Right atrium auricular region (tissue), 2 donors: Measurements from ENCODE around the gene CLEC12A. TPM values are rescaled to one million over a fixed set of nuclear protein-coding genes. Genes with fewer than 3 reads are reported as not detected.

Experiments used
- DNase-seq: peaks from one replicate; pipeline ENCODE4 v3.0.0-alpha.2; 2019; ENCODE audit warnings: low spot score
- H3K27ac ChIP-seq, 2 donors: fragments of 200-600 bp; sonication (generic); 1 replicate in 1 of 2; 2 replicates in 1 of 2; pipeline ENCODE4 v1.5.1; 2016 to 2019
- H3K27me3 ChIP-seq, 2 donors: fragments of 200-600 bp; sonication (generic); one replicate each; pipeline versions ENCODE4 v1.5.1 to v1.6.0; 2017 to 2019
- H3K36me3 ChIP-seq: fragments of 200-600 bp; sonication (generic); one replicate; pipeline ENCODE4 v1.5.1; 2016
- H3K4me1 ChIP-seq, 2 donors: fragments of 200-600 bp; sonication (generic); one replicate each; pipeline versions ENCODE4 v1.5.1 to v1.6.0; 2017 to 2019
- H3K4me3 ChIP-seq, 2 donors: fragments of 200-600 bp; sonication (generic); 1 replicate in 1 of 2; 2 replicates in 1 of 2; pipeline ENCODE4 v1.5.1; 2017 to 2019; ENCODE audit warnings: mild to moderate bottlenecking in 1 of 2, moderate library complexity in 1 of 2
- H3K9me3 ChIP-seq, 2 donors: fragments of 200-600 bp; sonication (generic); one replicate each; pipeline ENCODE4 v1.5.1; 2019
- total RNA-seq, 2 donors: library from RNA; depleted of rRNA; stranded (reverse); fragments of >200 nt; gene quantifications; one replicate each; pipeline ENCODE4 v1.1.0, GENCODE V29; 2016
- TF ChIP-seq, protein P1 (sequence below), 2 donors: fragments of 200-600 bp; sonication (generic); IDR thresholded peaks; one replicate each; pipeline ENCODE4 v1.5.1; 2019; ENCODE audit warnings: antibody characterized with exemption in 2 of 2

CLEC12A gene
- total RNA-seq, 2 donors from 2014 or later: 0.47 to 1.3 TPM

DNA sequence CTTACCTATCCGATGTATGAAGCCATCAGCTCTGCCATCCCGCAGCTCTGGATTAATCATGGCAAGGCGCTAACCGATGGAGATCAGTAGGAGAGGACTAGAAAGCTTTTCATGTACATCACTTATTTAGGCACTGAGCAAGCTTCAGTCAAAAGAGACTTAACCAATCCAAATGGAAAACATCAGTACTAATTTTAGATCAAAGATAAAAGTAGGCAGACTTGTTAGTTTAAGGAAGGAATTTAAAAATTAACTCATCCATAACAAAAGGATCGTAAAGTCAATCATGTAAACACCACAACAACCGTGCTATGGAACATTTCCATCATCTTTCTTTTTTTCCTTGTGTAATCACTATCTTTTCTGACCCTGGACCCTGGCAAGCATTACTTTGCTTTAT, 38.9 kb upstream of the CLEC12A start, which contains the start of gene CLEC2A:
Gene CLEC2A, minus strand, starts transcription at position 101 of the 400 bp plus-strand sequence. Its CDS starts 41 bp downstream, at position 60.
- Histone ChIP-seq H3K4me3 (no peak within 1 kb of the TSS), H3K27me3 (no peaks in the 10 kb centered on the region), H3K4me1 (no peaks in the 10 kb centered on the region), H3K9me3 (no peaks in the 10 kb centered on the region), H3K36me3 (no peaks in the 10 kb centered on the region), H3K27ac (no peak within 1 kb of the TSS)
- no peak for DNase-seq
- TF ChIP-seq, protein P1, sequence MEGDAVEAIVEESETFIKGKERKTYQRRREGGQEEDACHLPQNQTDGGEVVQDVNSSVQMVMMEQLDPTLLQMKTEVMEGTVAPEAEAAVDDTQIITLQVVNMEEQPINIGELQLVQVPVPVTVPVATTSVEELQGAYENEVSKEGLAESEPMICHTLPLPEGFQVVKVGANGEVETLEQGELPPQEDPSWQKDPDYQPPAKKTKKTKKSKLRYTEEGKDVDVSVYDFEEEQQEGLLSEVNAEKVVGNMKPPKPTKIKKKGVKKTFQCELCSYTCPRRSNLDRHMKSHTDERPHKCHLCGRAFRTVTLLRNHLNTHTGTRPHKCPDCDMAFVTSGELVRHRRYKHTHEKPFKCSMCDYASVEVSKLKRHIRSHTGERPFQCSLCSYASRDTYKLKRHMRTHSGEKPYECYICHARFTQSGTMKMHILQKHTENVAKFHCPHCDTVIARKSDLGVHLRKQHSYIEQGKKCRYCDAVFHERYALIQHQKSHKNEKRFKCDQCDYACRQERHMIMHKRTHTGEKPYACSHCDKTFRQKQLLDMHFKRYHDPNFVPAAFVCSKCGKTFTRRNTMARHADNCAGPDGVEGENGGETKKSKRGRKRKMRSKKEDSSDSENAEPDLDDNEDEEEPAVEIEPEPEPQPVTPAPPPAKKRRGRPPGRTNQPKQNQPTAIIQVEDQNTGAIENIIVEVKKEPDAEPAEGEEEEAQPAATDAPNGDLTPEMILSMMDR (IDR thresholded peaks at IDR 0.05): no peak

GRCh38 chr12:9933958-9934357, 37.3 kb upstream of the CLEC12A start:
- no peaks in the 10 kb centered on the region for H3K36me3 ChIP-seq
- no peaks in the 10 kb centered on the region for H3K9me3 ChIP-seq
- TF ChIP-seq, protein P1 (IDR thresholded peaks at IDR 0.05): no peak
- H3K27me3 ChIP-seq: no peaks in the 10 kb centered on the region
- H3K27ac ChIP-seq: no peak overlapping the region
- no peak overlapping the region for H3K4me3 ChIP-seq
- H3K4me1 ChIP-seq: no peaks in the 10 kb centered on the region
- no peak for DNase-seq

DNA sequence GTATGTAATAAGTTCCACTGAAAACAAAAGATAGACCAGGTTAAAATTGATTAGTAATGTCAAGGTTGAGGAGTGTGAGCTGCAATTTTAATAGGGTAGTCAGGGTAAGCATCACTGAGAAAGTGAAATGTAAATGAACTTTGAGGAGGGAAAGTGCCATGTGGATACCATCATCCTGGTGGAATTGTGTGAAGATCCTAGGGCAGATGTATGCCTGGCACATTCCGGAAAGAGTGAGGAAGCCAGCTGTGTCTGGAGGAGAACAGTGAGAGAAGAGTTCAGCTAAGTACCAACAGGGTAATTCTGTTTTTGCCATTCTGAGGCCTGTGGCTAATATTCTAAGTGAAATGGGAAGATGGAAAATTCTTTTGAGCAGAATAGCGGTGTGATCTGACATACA, 36.2 kb upstream of the CLEC12A start:
- no peak for DNase-seq
- Histone ChIP-seq H3K27me3 (no peaks in the 10 kb centered on the region), H3K4me1 (no peaks in the 10 kb centered on the region), H3K27ac (no peak overlapping the region), H3K9me3 (no peaks in the 10 kb centered on the region), H3K36me3 (no peaks in the 10 kb centered on the region), H3K4me3 (no peak overlapping the region)
- TF ChIP-seq, protein P1 (IDR thresholded peaks at IDR 0.05): no peak

GRCh38 chr12:9936591-9936990, 34.6 kb upstream of the CLEC12A start:
- Histone ChIP-seq H3K4me3 (no peak overlapping the region), H3K36me3 (no peaks in the 10 kb centered on the region), H3K9me3 (no peaks in the 10 kb centered on the region), H3K27ac (no peak overlapping the region), H3K27me3 (no peaks in the 10 kb centered on the region), H3K4me1 (no peaks in the 10 kb centered on the region)
- TF ChIP-seq, protein P1 (IDR thresholded peaks at IDR 0.05): no peak
- no peak for DNase-seq

DNA sequence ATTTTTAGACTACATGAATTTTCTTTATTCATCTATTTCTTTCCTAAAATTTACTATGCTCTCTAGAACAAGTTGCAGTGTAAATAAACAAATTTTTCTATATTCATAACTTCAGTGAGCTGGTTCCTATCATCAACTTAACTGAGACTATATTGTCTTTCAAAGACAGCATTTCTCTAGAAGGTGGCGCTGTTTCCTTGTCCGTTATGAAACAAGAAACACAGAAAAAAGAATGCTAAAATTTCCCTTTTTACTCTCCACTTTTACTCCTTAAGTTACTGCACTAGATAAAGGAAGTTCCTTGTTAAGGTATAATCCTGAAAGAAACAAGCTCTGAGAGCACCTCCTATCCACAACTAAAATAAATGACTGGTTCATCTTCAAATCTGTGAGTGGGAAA, 30.8 kb upstream of the CLEC12A start:
- Histone ChIP-seq H3K36me3 (no peaks in the 10 kb centered on the region), H3K27ac (no peak overlapping the region), H3K4me1 (no peaks in the 10 kb centered on the region), H3K9me3 (no peaks in the 10 kb centered on the region), H3K27me3 (no peaks in the 10 kb centered on the region), H3K4me3 (no peak overlapping the region)
- DNase-seq: no peak
- TF ChIP-seq, protein P1 (IDR thresholded peaks at IDR 0.05): no peak

GRCh38 chr12:9941838-9942237, 29.4 kb upstream of the CLEC12A start:
- no peaks in the 10 kb centered on the region for H3K36me3 ChIP-seq
- TF ChIP-seq, protein P1 (IDR thresholded peaks at IDR 0.05): no peak

More at GRCh38 chr12:9941838-9942237, 29.4 kb upstream of the CLEC12A start:
- no peak for DNase-seq
- no peaks in the 10 kb centered on the region for H3K4me1 ChIP-seq
- no peaks in the 10 kb centered on the region for H3K9me3 ChIP-seq
- no peak overlapping the region for H3K4me3 ChIP-seq
- H3K27me3 ChIP-seq: no peaks in the 10 kb centered on the region
- no peak overlapping the region for H3K27ac ChIP-seq
